Naive thymus-derived CD4-positive, alpha-beta T cell (primary cell): ENCODE data around the gene UVRAG. TPM values are rescaled to one million over a fixed set of nuclear protein-coding genes. Genes with fewer than 3 reads are reported as not detected.

ENCODE experiments used
- ATAC-seq: fragments of 150-1000 bp; cut with Tn5 transposase; 2 replicates; pipeline ENCODE4 v1.10.0; 2021; ENCODE audit warnings: mild to moderate bottlenecking, moderate library complexity
- CTCF ChIA-PET: fragments of 350-600 bp; sonication (Branson Sonifier 250); formaldehyde crosslinking; loops from one replicate; lab custom pipeline; 2021; ENCODE audit warnings: antibody characterized with exemption; lab: Charles Lee
- POLR2A ChIA-PET: fragments of 350-600 bp; sonication (Branson Sonifier 250); formaldehyde crosslinking; loops from one replicate; lab custom pipeline; 2021; ENCODE audit warnings: antibody characterized with exemption, inconsistent platforms; lab: Charles Lee
- DNase-seq, 9 donors: peaks; one replicate each; pipeline versions ENCODE4 v3.0.0 to v3.0.0-alpha.2; 2020 to 2022; ENCODE audit warnings: mixed read lengths in 1 of 9
- H3K27ac ChIP-seq: one replicate; pipeline ENCODE4 v1.7.0; 2013; ENCODE audit warnings: mild to moderate bottlenecking, low read depth, low read length, moderate library complexity
- H3K27me3 ChIP-seq, 2 donors: one replicate each; pipeline ENCODE4 v1.7.0; 2013; ENCODE audit warnings: low read length in 2 of 2, mild to moderate bottlenecking in 2 of 2, moderate library complexity in 2 of 2; ENCODE audit not compliant: control insufficient read depth in 2 of 2, insufficient read depth in 2 of 2
- H3K36me3 ChIP-seq, 3 experiments: 1 replicate in 2 of 3; 2 replicates in 1 of 3; pipeline ENCODE4 v1.7.0; 2013; ENCODE audit warnings: low read length in 3 of 3, mild to moderate bottlenecking in 3 of 3, moderate library complexity in 1 of 3; ENCODE audit not compliant: insufficient read depth in 3 of 3, control insufficient read depth in 2 of 3
- H3K4me1 ChIP-seq, 2 donors: one replicate each; pipeline ENCODE4 v1.7.0; 2013; ENCODE audit warnings: low read length in 2 of 2, mild to moderate bottlenecking in 2 of 2, moderate library complexity in 1 of 2; ENCODE audit not compliant: control insufficient read depth in 2 of 2, insufficient read depth in 2 of 2
- H3K4me3 ChIP-seq: 2 replicates; pipeline ENCODE4 v1.7.0; 2013; ENCODE audit warnings: mild to moderate bottlenecking, low read length
- H3K9me3 ChIP-seq, 3 experiments: 1 replicate in 2 of 3; 2 replicates in 1 of 3; pipeline ENCODE4 v1.7.0; 2013; ENCODE audit warnings: low read length in 3 of 3; ENCODE audit not compliant: control insufficient read depth in 2 of 3
- H3K27ac Mint-ChIP-seq, 9 donors: one replicate each; pipeline ENCODE4 v1.8.0; 2020 to 2022; ENCODE audit warnings: mixed read lengths in 9 of 9, mild to moderate bottlenecking in 8 of 9, moderate library complexity in 5 of 9, inconsistent platforms in 2 of 9
- H3K27me3 Mint-ChIP-seq, 5 donors: one replicate each; pipeline ENCODE4 v1.8.0; 2021 to 2022; ENCODE audit warnings: mixed read lengths in 5 of 5, mild to moderate bottlenecking in 1 of 5
- H3K36me3 Mint-ChIP-seq, 5 donors: one replicate each; pipeline ENCODE4 v1.8.0; 2020 to 2022; ENCODE audit warnings: mixed read lengths in 5 of 5, mild to moderate bottlenecking in 3 of 5, inconsistent platforms in 1 of 5
- H3K4me1 Mint-ChIP-seq, 7 donors: one replicate each; pipeline ENCODE4 v1.8.0; 2020 to 2022; ENCODE audit warnings: mixed read lengths in 7 of 7, mild to moderate bottlenecking in 3 of 7, inconsistent platforms in 1 of 7
- H3K4me3 Mint-ChIP-seq, 10 donors: one replicate each; pipeline ENCODE4 v1.8.0; 2020 to 2022; ENCODE audit warnings: mild to moderate bottlenecking in 10 of 10, mixed read lengths in 10 of 10, moderate library complexity in 6 of 10, inconsistent platforms in 2 of 10
- H3K9me3 Mint-ChIP-seq, 11 donors: one replicate each; pipeline ENCODE4 v1.8.0; 2020 to 2022; ENCODE audit warnings: mixed read lengths in 11 of 11, mild to moderate bottlenecking in 4 of 11, inconsistent platforms in 1 of 11, moderate library complexity in 1 of 11
- intact Hi-C, 2 donors: fragments of 100-400 bp; cut with micrococcal nuclease; formaldehyde crosslinking; loops; one replicate each; pipeline ENCODE4 v1.15.1; 2023
- polyA plus RNA-seq, 2 donors: library from polyadenylated mRNA; unstranded; fragments of 300-500 nt; fragmentation: Illumina TruSeq; gene quantifications; one replicate each; pipeline ENCODE4 v1.2.3, GENCODE V29; 2021
- total RNA-seq, 6 experiments: library from RNA in 5 of 6; stranded (reverse) in 5 of 6; gene quantifications; 1 replicate in 5 of 6; 2 replicates in 1 of 6; pipeline ENCODE4 v1.2.3 and lab custom pipeline; 2021 to 2026

Gene UVRAG
- total and polyA plus RNA-seq, 7 experiments from 2014 or later, result 12.3 to 46.1 (median 24.6) TPM

GRCh38 chr11:75802021-75802912, 12.7 kb upstream of the UVRAG start:
- ChIA-PET POLR2A (interaction anchor here (0.5 kb wide), 1 partner anchor 62 kb away, joined by 3 read pairs; no protein-coding TSS in a partner anchor), CTCF (interaction anchor here (0.6 to 5.7 kb wide), 13 partner anchors 8 to 350 kb away, joined by 3 to 118 read pairs (median 4); partner anchors contain the start of gene UVRAG)
- no peak overlapping the region for H3K4me3 ChIP-seq
- no peaks in the 10 kb centered on the region for H3K36me3 ChIP-seq
- no peaks in the 10 kb centered on the region for H3K27me3 Mint-ChIP-seq
- H3K27me3 ChIP-seq, result no peaks in the 10 kb centered on the region
- H3K27ac ChIP-seq, result no peak overlapping the region
- no peaks in the 10 kb centered on the region for H3K9me3 Mint-ChIP-seq
- H3K4me1 Mint-ChIP-seq, result peaks cover 0 to 22% (median 11%) of the 10 kb centered on the region in 7 donors
- no peaks in the 10 kb centered on the region for H3K36me3 Mint-ChIP-seq
- no peak overlapping the region for H3K4me3 Mint-ChIP-seq
- H3K4me1 ChIP-seq, result peaks cover 0 to 14% of the 10 kb centered on the region in 2 donors
- H3K27ac Mint-ChIP-seq, result peak overlapping the region in 1 of 9 donors; percentile 33
- no peak for ATAC-seq
- DNase-seq, result no peak
- no peaks in the 10 kb centered on the region for H3K9me3 ChIP-seq
- intact Hi-C loops, result loop anchor here in 1 of 2 donors (5.0 kb wide), 1 partner anchor 35 kb away; the partner anchor contains the start of gene DGAT2

DNA sequence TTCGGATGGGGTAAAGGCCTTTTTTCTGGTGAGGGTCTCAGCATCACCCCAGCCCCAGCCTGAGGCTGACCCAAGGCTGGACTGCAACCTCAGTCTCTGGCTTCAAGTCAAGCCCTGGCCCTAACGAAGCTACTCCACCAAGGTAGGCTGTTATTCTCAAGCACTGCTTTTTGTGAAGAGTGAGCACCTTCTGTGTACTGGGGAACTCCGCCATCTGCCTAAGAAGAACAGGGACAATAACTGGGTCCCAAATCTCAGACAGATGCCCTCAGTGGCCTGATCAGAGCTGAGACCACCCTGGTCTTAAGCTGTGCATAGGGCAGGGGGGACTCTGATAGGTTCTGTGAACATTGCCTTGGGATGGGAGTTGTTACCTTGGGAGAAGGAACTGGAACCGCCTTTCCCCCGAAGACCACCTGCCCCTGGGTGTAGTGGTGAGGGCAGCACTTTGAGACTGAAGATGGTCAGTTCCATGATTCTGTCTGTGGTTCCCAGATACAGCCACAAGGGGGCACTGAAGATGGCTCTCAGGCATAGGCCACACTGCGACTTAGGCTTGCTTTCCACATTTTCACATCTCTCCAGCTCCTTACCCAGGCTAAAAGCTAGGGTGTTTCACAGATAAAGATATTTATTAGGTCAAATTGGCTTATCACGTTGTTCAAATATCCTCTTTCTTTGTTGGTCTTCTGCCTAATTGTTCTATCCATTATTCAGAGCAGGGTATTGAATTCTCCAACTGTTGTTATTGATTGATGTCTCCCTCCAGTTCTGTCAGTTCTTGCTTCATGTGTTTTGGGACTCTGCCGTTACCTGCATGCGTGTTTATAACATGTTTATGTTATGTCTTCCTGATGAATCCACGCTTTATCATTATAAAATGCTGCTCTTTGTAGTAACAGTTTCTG, 11.8 kb upstream of the UVRAG start:
- intact Hi-C loops, result loop anchor here (1.0 to 5.0 kb wide), 6 partner anchors 12 to 515 kb away; partner anchors contain the start of genes DGAT2 (in 1 of the 2) and UVRAG (in 1 of the 2)
- Mint-ChIP-seq H3K36me3 (no peaks in the 10 kb centered on the region), H3K4me3 (no peak overlapping the region), H3K9me3 (no peaks in the 10 kb centered on the region), H3K27ac (no peak overlapping the region), H3K4me1 (peaks cover 0 to 22% (median 11%) of the 10 kb centered on the region in 7 donors), H3K27me3 (no peaks in the 10 kb centered on the region)
- H3K4me3 ChIP-seq, result no peak overlapping the region
- H3K4me1 ChIP-seq, result peaks cover 0 to 14% of the 10 kb centered on the region in 2 donors
- H3K9me3 ChIP-seq, result no peaks in the 10 kb centered on the region
- no peaks in the 10 kb centered on the region for H3K36me3 ChIP-seq
- H3K27me3 ChIP-seq, result no peaks in the 10 kb centered on the region
- no peak overlapping the region for H3K27ac ChIP-seq
- DNase-seq, result peak; percentile 39 to 67 (median 54)
- peak; percentile 91 for ATAC-seq
- ChIA-PET CTCF (interaction anchor here (0.6 to 5.7 kb wide), 16 partner anchors 10 to 714 kb away, joined by 3 to 118 read pairs (median 4); partner anchors contain the start of gene UVRAG), POLR2A (interaction anchor here (0.5 kb wide), 1 partner anchor 62 kb away, joined by 3 read pairs; no protein-coding TSS in a partner anchor)

- Histone ChIP-seq H3K9me3 (no peaks in the 10 kb centered on the region), H3K36me3 (no peaks in the 10 kb centered on the region), H3K4me1 (peaks cover 2 to 4% of the 10 kb centered on the region in 2 donors), H3K27ac (no peak overlapping the region), H3K4me3 (no peak overlapping the region), H3K27me3 (no peaks in the 10 kb centered on the region)
- peaks cover 0 to 2% (median 0%) of the 10 kb centered on the region in 11 donors for H3K9me3 Mint-ChIP-seq
- no peak overlapping the region for H3K4me3 Mint-ChIP-seq
- peaks cover 0 to 4% (median 0%) of the 10 kb centered on the region in 5 donors for H3K27me3 Mint-ChIP-seq
- no peaks in the 10 kb centered on the region for H3K36me3 Mint-ChIP-seq
- peak in 1 of 9 donors; percentile 9 for DNase-seq
- intact Hi-C loops, result no loop called here
- ChIA-PET CTCF (no interaction called here), POLR2A (no interaction called here)
- peaks cover 0 to 9% (median 7%) of the 10 kb centered on the region in 7 donors for H3K4me1 Mint-ChIP-seq
- ATAC-seq, result no peak
- H3K27ac Mint-ChIP-seq, result no peak overlapping the region
Measured at GRCh38 chr11:75809111-75809510, 5.9 kb upstream of the UVRAG start.

- H3K27me3 Mint-ChIP-seq, result peaks cover 0 to 4% (median 0%) of the 10 kb centered on the region in 5 donors
- H3K9me3 Mint-ChIP-seq, result peaks cover 0 to 7% (median 0%) of the 10 kb centered on the region in 11 donors
- H3K9me3 ChIP-seq, result no peaks in the 10 kb centered on the region
- ATAC-seq (no peak), DNase-seq (no peak)
- H3K27me3 ChIP-seq, result no peaks in the 10 kb centered on the region
- intact Hi-C loops, result loop anchor here (5.0 to 10.0 kb wide), 7 partner anchors 245 to 1635 kb away; partner anchors contain the start of genes ACER3 (in 1 of the 2), C2CD3 (in 1 of the 2), PPME1 (in 1 of the 2) and RNF169 (in 1 of the 2)
- no peak overlapping the region for H3K4me3 ChIP-seq
- CTCF ChIA-PET, result interaction anchor here (1.1 kb wide), 1 partner anchor 8 kb away, joined by 3 read pairs; no protein-coding TSS in a partner anchor
- POLR2A ChIA-PET, result no interaction called here
- H3K4me1 Mint-ChIP-seq, result peaks cover 0 to 14% (median 7%) of the 10 kb centered on the region in 7 donors
- H3K27ac ChIP-seq, result no peak overlapping the region
- H3K4me1 ChIP-seq, result peaks cover 5 to 7% of the 10 kb centered on the region in 2 donors
- peaks cover 0 to 3% (median 0%) of the 10 kb centered on the region in 3 experiments for H3K36me3 ChIP-seq
- no peaks in the 10 kb centered on the region for H3K36me3 Mint-ChIP-seq
- no peak overlapping the region for H3K4me3 Mint-ChIP-seq
- peak overlapping the region in 1 of 9 donors; percentile 47 for H3K27ac Mint-ChIP-seq
Measured at GRCh38 chr11:75809991-75810390, 5.0 kb upstream of the UVRAG start.

- no peaks in the 10 kb centered on the region for H3K36me3 Mint-ChIP-seq
- peak overlapping the region in 1 of 9 donors; percentile 24 for H3K27ac Mint-ChIP-seq
- intact Hi-C loops, result loop anchor here (5.0 to 10.0 kb wide), 7 partner anchors 246 to 1636 kb away; partner anchors contain the start of genes ACER3 (in 1 of the 2), C2CD3 (in 1 of the 2), PPME1 (in 1 of the 2) and RNF169 (in 1 of the 2)
- Histone ChIP-seq H3K27me3 (no peaks in the 10 kb centered on the region), H3K4me3 (no peak overlapping the region), H3K36me3 (peaks cover 0 to 10% (median 0%) of the 10 kb centered on the region in 3 experiments), H3K9me3 (no peaks in the 10 kb centered on the region), H3K4me1 (peaks cover 6 to 8% of the 10 kb centered on the region in 2 donors), H3K27ac (no peak overlapping the region)
- ChIA-PET CTCF (interaction anchor here (1.1 kb wide), 1 partner anchor 9 kb away, joined by 3 read pairs; no protein-coding TSS in a partner anchor), POLR2A (no interaction called here)
- no peak for ATAC-seq
- H3K4me1 Mint-ChIP-seq, result peaks cover 0 to 14% (median 7%) of the 10 kb centered on the region in 7 donors
- peaks cover 0 to 8% (median 0%) of the 10 kb centered on the region in 11 donors for H3K9me3 Mint-ChIP-seq
- no peak for DNase-seq
- no peak overlapping the region for H3K4me3 Mint-ChIP-seq
- H3K27me3 Mint-ChIP-seq, result peaks cover 0 to 4% (median 0%) of the 10 kb centered on the region in 5 donors
Measured at GRCh38 chr11:75810637-75811390, 4.2 kb upstream of the UVRAG start.
